ENCODE measurements around the gene SAXO2.
"Not testable (repeated sequence)": the region's sequence is repeated elsewhere in the genome, so short reads cannot be mapped to it uniquely, and the experiment has no call there.

SAXO2 gene

DNA sequence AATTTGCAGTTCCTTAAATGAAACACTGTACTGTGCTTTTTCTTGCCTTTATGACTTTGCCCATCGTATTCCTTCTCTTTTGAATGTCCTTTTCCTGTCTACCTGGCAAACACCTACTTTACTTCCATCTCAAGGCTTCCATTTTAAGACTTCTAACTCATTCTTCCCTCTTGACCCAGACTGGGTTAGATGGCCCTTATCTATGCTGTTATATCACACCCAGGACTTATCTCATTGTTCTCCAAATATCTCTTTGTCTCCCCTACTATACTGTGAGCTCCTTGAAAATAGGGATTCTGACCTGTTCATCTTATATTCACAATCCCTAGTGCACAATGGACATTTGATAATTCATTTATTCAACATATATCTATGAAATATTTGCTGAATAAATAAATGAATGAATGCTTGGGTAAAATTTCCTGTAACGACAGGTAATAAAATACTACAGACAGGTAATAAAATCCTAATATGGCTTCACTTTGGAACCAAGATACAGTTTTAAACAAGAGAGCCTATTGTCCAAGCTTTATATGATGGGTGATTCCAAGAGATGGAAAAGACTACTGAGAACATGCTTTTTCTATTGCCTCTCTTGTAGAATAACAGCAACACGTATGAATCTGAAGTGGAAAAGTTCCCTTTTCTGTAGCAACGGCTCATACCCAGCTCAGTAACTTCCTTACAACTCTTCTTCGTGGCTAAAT lies 22.8 kb upstream of the SAXO2 start:
- H3K27me3 ChIP-seq (replicated peaks), result no peaks in the 10 kb centered on the region
- TF ChIP-seq, protein P1, sequence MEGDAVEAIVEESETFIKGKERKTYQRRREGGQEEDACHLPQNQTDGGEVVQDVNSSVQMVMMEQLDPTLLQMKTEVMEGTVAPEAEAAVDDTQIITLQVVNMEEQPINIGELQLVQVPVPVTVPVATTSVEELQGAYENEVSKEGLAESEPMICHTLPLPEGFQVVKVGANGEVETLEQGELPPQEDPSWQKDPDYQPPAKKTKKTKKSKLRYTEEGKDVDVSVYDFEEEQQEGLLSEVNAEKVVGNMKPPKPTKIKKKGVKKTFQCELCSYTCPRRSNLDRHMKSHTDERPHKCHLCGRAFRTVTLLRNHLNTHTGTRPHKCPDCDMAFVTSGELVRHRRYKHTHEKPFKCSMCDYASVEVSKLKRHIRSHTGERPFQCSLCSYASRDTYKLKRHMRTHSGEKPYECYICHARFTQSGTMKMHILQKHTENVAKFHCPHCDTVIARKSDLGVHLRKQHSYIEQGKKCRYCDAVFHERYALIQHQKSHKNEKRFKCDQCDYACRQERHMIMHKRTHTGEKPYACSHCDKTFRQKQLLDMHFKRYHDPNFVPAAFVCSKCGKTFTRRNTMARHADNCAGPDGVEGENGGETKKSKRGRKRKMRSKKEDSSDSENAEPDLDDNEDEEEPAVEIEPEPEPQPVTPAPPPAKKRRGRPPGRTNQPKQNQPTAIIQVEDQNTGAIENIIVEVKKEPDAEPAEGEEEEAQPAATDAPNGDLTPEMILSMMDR (IDR thresholded peaks at IDR 0.05; ENCODE audit: low read depth, low read length, missing control alignments), result no peak
- H3K36me3 ChIP-seq (replicated peaks), result no peaks in the 10 kb centered on the region
- DNase-seq, result no peak
- H3K27ac ChIP-seq, result no peak overlapping the region
- no peak overlapping the region for H3K4me3 ChIP-seq (ENCODE audit: low read depth, low read length)
- in situ Hi-C loops (cut with HindIII; ENCODE audit: low pct_ligation_motif_present, low sequenced_read_pairs), result no loop called here

DNA sequence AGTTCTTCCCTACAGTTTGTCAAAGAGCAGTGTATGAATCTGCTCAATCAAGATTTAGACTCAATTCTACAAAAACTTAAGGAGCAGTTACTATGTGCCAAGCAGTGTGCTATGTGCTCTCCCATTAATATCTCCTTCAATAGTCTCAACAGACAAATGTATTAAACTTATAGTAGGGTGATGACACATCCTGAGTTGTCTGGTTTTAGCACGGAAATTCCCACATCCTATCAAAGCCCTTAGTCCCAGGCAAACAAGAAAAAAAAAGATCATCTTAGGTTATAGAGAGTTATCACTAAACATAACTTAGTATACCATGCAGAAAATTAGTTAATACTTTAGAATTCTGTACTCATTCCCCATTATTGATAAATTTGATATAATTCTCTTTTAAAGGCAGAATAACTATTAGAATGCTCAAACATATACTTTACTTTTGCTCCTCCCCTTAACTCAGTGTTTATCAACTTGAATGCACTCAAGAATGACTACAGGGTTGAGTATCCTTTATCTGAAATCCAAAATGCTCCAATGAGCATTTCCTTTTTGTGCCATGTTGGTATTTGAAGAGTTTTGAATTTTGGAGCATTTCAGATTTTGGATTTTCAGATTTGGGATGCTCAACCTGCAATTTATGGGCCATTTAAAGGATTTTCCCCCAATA lies 20.6 kb upstream of the SAXO2 start:
- H3K36me3 ChIP-seq (replicated peaks); H3K27ac ChIP-seq; in situ Hi-C loops (cut with HindIII; ENCODE audit: low pct_ligation_motif_present, low sequenced_read_pairs); H3K4me3 ChIP-seq (ENCODE audit: low read depth, low read length); H3K27me3 ChIP-seq (replicated peaks): not testable (repeated sequence)
- DNase-seq, result peak; percentile 48

DNA sequence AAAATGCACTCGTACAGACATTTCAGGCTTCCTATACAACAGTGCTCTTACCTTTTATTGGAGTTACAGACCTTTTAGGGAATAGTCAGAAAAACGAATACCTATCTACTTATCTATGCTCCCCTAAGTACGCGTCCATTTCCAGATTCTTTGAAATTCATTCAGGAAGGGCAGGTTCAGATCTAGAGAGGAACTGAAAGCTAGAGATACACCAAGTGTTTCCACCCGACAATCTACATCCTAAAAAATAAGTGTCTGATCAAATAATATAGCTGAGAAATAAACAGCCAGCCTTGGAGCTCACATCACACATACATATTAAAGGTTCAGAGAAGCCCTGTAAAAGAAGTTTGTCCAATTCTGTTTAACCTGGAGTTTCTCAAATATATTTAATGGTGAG lies 19.0 kb upstream of the SAXO2 start:
- H3K27me3 ChIP-seq (replicated peaks); H3K27ac ChIP-seq; H3K4me3 ChIP-seq (ENCODE audit: low read depth, low read length); in situ Hi-C loops (cut with HindIII; ENCODE audit: low pct_ligation_motif_present, low sequenced_read_pairs); H3K36me3 ChIP-seq (replicated peaks); DNase-seq: not testable (repeated sequence)

DNA sequence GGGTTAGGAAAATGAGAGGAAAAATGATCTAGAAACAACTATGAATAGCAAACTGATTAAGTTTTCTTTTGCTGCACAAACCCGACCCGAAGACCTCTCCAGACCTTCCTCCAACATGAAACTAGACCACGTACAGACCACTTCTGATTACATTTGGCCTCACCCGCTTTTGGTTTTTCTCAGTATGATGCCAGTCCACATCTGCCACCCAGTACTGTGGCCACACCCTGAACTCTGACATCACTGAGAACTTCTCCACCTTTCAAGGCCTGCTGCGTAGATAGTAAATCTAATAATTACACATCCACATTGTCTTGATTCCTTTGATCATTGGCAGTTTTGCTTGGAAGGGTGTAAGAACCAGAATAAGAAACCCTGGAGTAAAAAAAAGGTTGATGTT lies 16.7 kb upstream of the SAXO2 start:
- DNase-seq; H3K27ac ChIP-seq; in situ Hi-C loops (cut with HindIII; ENCODE audit: low pct_ligation_motif_present, low sequenced_read_pairs); H3K36me3 ChIP-seq (replicated peaks); H3K4me3 ChIP-seq (ENCODE audit: low read depth, low read length); H3K27me3 ChIP-seq (replicated peaks): not testable (repeated sequence)

DNA sequence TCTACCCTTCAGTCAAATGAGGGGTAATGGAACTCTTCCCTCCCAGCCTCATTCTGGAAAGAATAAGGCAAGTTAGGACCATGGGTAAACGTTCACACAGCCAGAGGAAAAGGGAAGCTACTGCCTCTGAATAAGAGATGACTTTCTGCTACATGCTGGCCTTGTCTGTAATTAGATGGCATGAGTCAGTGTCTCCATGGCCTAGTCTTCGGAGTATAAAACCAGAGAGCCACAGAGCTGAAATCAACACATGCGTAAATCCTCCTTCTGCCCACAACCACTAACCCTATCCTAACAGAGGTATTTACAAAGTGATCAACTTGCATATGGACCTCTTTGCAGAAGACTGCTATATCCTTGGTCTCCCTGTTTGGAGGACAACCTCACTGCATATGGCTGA lies 14.4 kb upstream of the SAXO2 start:
- H3K27ac ChIP-seq; H3K27me3 ChIP-seq (replicated peaks); H3K36me3 ChIP-seq (replicated peaks); H3K4me3 ChIP-seq (ENCODE audit: low read depth, low read length); in situ Hi-C loops (cut with HindIII; ENCODE audit: low pct_ligation_motif_present, low sequenced_read_pairs): not testable (repeated sequence)
- DNase-seq, result peak; percentile 6

DNA sequence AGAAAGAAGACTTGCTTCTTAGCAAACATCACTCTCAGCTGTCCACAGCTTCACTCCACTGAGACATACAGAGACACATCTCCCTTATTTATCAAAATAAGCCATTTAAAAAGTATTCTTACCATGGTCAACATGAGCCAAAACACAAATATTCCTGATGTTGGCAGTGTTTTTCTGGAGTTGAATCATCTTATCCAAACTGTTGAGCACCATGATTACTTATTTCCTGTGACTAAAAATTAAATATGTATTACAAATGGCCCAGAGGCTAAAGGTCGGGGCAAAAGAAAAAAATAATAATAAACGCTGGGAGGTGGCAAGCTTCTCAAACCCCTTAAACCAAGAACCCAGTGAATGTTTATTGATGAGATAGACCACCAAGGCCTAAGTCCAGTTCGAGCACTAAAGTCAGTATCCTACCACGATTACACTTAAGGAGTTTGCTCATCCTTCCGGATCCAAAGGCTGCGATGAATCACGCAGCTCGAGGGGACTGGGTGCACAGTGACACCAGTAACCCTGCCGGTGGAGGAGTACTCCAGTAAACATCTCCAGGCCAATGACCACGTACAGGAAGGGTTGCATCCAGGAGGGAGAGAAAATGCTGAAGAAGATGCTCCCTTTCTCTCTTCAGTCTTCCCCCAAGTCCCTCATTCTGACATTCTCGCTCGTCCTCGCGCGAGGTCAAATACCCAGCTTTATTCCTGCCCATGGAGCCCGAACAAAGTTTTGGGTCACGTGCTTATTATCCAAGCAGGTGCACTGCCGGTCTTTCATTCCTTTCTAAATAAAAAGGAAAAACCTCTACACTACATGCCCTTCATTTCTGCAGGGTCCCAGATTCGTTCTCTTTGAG lies 824 bp upstream of the SAXO2 start:
- DNase-seq, result peak; percentile 55
- H3K27ac ChIP-seq, result peak overlapping the region; percentile 37
- H3K27me3 ChIP-seq (replicated peaks); H3K36me3 ChIP-seq (replicated peaks); in situ Hi-C loops (cut with HindIII; ENCODE audit: low pct_ligation_motif_present, low sequenced_read_pairs): not testable (repeated sequence)
- peak overlapping the region; percentile 83 for H3K4me3 ChIP-seq (ENCODE audit: low read depth, low read length)

DNA sequence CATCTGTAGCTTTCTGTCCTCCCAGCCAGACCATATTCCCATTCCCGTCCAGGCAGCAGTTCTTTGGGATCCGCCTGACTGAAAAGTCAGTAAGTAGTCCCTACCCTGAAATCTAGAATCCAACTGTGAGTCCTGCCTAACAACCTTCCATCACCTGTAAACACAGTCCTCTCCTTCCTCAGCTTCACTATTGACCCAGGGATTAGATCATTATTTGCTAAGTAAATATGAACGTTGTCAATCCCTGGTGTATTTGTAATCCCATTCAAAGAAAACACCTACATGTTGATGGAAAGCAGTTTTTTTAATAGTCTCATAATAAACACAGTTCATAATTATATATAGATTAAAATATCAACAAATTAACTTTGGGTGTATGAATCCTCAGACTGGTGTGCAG lies 732 bp downstream of the SAXO2 start:
- no peaks in the 10 kb centered on the region for H3K27me3 ChIP-seq (replicated peaks)
- H3K27ac ChIP-seq, result no peak overlapping the region
- no peaks in the 10 kb centered on the region for H3K36me3 ChIP-seq (replicated peaks)
- TF ChIP-seq, protein P1 (IDR thresholded peaks at IDR 0.05; ENCODE audit: low read depth, low read length, missing control alignments), result no peak
- in situ Hi-C loops (cut with HindIII; ENCODE audit: low pct_ligation_motif_present, low sequenced_read_pairs), result no loop called here
- DNase-seq, result no peak
- H3K4me3 ChIP-seq (ENCODE audit: low read depth, low read length), result peak overlapping the region; percentile 83

DNA sequence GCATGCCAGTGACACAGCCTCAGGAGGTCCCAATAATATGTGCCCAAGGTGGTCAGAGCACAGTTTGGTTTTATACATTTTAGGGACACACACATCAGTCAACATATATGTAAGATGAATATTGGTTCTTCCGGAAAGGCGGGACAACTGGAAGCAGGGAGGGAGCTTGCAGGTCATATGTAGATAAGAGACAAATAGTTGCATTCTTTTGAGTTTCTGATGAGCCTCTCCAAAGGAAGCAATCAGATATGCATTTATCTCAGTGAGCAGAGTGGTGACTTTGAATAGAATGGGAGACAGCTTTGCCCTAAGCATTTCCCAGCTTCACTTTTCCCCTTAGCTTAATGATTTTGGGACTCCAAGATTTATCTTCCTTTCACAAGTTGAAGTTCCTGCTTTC lies 4.5 kb downstream of the SAXO2 start:
- in situ Hi-C loops (cut with HindIII; ENCODE audit: low pct_ligation_motif_present, low sequenced_read_pairs); DNase-seq; H3K36me3 ChIP-seq (replicated peaks); H3K27me3 ChIP-seq (replicated peaks); H3K4me3 ChIP-seq (ENCODE audit: low read depth, low read length); H3K27ac ChIP-seq: not testable (repeated sequence)

DNA sequence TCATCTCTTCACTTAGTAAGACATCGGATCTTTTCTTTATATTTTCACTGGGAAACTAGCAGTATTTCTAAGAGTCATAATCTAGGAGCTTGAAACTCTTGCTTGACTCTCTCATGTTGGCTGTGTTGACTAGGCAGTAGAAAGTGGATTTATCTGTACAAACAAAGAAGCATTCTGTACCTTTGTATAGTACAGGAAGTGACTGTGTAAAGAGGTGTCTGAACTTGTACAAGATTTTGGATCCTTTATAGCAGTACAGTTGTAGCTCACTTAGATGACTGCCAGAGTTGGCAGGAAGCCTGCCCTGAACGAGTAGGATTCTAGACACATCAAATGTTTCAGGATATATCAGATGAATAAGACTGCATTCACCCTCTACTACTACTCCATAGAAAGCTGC lies 5.8 kb downstream of the SAXO2 start:
- in situ Hi-C loops (cut with HindIII; ENCODE audit: low pct_ligation_motif_present, low sequenced_read_pairs), result not testable (repeated sequence)

More for the DNA sequence above, 5.8 kb downstream of the SAXO2 start:
- H3K27ac ChIP-seq; H3K36me3 ChIP-seq (replicated peaks); H3K4me3 ChIP-seq (ENCODE audit: low read depth, low read length); H3K27me3 ChIP-seq (replicated peaks); DNase-seq: not testable (repeated sequence)
